ENCODE data around the gene ARVCF.

The ARVCF gene

DNA sequence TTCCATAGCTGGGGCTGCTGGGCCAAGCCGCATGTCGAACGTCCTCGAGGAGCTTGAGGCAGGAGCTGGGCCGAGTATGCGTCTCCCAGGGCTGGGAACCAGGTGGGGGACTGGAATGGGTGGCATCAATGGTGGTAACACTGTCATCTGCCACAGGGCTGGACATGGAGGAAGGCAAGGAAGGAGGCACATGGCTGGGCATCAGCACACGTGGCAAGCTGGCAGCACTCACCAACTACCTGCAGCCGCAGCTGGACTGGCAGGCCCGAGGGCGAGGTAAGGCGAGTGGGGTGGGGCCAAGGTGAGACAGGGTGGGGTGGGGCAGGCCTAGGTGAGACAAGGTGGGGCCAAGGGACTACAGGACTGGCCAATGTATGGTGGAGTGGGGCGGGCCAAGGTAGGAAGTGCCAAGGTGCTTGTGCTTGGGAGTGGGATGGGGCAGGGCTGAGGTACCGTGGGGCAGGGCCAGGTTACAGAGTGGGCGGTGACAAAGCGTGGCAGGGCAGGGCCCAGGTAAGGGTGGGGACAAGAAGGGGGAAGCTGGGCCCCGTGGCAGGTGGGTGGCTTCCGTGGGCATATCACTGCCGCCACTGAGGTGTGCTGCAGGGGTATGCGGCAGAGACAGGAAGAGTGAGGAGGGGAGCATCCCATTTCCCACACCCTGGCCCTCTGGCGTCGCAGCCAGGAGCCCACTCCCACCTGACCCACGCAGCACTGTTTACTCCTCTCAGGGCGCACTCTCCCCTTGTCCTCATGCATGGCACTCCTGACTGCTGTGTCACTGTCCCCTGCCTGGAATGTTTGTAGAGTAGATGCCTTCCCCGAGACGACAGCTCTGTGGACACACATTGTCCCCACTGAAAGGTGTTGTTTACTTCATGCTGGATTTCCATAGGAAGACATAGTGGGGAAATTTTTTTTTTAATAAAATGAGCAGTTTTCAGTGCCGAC is 36.0 kb upstream of the ARVCF start:
- no peak for DNase-seq (ENCODE audit: low read depth)

DNA sequence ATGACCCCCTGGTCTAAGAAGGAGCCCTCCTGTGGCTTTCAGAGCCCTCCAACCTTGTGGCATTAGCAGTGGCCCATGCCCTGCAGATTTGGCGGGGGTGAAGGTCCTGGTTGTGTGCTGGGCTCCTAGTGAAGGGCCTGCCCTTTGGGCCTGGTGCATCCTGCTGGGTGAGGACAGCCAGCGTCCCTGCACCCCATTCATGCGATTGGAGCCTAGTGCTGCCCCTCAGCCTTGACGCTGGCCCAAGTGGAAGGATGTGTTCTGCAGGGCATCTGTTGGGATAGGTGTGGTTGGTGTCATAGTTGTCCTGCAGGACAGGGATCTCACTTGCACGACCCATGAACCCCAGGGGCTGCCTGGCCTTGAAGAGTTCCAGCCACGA is 35.3 kb upstream of the ARVCF start:
- no peak for DNase-seq (ENCODE audit: low read depth)

DNA sequence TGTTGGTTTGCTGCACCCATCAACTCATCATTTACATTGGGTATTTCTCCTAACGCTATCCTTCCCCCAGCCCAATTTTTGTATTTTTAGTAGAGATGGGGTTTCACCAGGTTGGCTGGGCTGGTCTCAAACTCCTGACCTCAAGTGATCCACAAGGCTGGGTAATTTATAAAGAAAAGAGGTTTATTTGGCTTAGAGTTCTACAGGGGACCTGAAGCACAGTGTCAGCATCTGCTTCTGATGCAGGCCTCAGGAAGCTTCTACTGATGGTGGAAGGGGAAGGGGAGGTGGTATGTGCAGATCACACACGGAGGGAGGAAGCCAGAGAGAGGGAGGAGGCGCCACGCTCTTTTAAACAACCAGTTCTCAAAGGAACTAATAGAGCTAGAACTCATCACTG is 30.1 kb upstream of the ARVCF start:
- DNase-seq (ENCODE audit: low read depth), result no peak

DNA sequence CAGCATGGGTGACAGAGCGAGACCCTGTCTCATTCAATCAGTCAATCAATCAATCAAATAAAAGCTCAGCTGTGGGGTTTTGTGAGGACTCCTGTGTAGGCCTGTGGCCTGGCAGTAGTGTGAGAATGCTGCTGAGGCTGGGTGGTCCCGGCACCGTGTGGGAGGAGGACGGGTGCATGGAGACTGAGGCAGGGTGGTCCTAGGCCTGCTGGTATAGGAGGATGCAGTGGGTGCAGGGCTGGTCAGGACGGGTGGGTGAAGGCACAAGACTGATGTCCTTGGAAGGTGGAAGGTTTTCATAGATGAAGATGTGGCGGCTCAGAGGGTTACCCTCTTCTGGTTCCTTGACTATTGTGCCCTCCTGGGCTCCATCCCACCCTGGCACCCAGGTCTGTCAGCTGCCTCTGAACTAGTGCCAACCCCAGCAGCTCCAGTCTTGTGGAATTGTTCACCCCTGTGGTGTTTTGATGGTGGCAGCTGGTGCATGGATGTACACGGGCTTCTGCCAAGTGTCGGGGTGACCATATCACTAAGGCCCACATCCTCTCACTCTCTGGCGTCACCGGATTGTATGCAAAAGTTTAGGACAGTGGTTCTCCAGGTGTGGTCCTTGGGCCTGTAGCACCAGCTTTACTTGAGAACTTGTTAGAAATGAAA is 28.0 kb upstream of the ARVCF start:
- DNase-seq (ENCODE audit: low read depth), result no peak

DNA sequence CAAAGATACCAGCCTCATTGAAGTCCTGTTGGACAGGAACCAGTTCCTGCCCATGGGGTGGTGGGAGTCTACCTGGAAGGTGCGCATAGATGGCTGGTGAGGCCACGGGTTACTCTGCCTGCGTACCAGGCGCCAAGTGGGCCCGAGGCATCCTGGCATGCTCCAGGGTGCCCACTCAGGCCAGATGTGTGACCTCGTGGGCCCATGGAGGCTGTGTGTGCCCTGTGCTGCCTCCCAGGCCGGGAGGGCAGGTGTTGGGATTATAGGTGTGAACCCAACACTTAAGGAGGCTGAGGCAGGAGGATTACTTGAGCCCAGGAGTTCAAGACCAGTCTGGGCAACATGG is 27.3 kb upstream of the ARVCF start:
- DNase-seq (ENCODE audit: low read depth), result no peak

DNA sequence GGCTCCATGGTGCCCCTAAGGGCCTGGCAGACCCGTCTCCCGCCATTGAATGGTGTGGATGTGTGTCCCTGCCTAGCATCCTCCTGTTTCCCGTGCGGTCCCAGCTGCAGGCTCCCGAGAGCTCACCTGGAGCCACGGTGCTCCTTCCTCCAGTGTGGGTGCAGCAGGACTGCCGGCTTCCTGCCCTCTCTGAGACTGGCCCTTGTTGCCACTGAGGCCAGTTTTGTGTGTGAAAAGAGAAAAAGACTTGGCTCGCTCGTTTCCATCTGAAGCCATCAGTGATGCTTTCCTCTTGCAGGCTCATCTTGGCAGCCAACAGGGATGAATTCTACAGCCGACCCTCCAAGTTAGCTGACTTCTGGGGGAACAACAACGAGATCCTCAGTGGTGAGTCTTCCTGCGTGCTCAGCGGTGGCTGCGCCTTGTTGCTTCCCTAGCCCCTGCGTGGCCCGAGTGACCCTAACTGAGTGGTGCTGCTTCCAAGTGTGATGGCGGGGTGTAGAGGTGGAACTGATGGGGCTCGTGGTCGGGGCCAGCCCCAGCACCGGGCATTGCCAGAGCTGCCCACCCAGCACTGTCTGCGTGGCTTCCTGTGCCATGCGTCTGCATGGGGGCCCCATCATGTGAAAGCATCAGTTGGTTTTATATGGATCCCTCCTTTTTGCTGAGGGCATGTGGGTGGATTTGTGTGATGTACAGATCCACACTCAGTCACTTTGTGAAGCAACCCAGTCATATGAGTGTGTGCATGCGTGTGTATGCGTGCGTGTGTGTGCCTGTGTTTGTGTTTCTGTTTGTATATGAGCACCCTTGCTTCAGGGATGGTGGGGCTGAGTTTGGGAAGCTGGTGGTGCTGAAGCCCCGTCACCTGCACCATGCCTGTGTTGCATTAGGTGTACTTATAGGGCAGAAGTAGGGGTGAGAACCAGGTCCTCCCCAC is 26.7 kb upstream of the ARVCF start:
- no peak for DNase-seq (ENCODE audit: low read depth)

DNA sequence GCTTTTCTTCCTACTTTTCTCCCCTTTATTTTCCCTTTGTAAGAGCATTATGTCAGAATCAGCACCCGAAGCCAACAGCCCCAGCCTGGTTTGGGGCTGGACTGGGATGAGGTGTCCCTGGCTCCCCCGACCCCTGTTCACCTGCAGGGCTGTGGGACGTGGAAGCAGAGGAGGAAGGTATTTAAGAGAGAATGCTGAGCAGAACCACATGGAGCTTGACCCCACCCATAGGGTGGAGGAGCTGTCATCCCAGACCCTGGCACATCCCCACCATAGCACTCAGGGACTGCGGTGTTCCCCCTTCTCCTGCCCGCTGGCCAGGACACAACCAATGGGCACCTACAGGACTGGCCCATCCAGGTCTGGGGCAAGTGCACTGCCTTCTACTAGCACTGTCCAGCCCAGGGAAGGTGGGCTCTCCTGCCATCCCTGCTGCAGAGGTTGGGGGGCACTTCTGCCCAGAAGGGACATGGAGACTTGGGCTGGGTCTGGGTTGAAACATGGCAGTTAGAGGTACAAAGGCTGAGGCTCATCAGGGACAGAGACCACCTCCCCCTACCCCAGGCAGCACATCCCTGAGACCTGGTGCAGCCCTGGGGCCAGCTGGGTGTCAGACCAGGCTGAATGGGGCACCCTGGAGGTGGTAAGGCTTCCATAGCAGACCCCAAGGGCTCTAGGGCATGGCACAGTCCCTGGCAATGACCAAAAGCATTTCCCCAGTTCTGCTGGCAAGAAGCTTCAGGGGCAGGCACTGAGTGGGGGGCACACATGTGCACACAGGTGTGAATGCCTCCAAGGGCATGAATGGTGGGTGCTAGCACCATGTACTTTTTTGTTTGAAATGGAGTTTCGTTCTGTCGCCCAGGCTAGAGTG is 23.9 kb upstream of the ARVCF start:
- no peak for DNase-seq (ENCODE audit: low read depth)

DNA sequence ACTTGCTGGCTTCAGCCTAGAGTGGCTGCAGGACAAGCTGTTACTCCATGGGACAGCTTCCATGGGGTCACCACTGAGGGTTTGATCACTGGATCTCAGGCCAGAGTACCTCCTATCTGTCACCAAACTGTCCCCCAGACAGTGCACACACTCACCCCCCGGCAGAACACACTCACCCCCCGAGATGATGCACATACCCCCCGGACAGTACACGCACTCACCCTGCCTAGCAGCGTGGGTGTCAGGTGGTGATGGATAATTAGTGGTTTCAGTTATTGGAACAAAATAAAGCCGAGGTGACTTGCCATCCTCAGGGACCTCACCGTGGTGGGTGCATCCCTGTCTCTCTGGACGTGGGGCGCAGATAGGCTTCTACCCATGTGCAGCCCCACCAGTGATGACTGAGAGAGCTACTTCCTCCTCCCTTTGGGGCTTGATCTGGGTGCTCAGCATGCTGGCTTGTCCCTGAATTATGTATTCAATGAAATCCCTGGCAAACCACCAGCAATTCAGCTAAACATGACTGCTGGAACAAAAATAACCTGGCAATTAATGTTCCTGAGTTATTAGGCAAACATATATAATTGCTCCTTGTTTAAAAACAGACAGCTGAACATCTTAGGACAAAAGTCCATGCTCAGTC is 23.2 kb upstream of the ARVCF start:
- no peak for DNase-seq (ENCODE audit: low read depth)

DNA sequence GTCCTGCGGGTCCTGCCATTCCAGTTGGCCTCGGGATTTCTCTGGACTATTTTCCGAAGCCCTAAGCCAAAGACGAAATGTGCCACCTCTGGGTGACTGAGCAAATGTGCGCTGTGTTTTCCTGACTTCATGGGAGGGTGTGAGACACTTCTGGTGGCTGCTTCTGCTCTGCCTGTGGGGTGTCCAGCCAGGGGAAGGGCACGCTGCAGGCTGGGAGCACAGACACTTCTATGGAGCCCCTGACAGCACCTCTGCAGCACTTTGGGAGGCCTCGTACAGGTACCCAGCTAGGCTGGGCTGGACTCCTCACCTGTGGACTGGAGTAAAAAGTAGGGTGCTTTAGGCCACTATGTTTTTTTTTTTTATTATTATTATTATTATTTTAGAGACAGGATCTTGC is 22.0 kb upstream of the ARVCF start:
- DNase-seq (ENCODE audit: low read depth), result no peak

DNA sequence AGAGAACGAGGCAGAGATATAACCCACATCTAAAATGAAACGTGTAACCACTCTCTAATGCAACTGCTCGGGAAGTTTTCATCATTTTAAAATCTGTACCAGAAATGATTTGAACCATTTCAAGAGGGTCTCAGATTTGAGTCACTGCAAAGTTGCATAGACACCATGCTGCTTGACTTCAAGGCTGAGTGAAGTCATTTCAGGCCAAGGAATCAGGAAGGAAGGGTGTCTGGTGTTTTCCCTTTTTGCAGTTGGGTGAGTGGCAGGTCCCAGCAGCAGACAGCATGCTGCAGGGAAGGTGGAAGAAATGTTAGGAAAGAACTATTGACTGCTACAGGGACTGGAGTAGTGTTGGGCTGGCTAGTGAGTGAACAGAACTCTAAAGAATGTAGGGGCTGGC is 20.8 kb upstream of the ARVCF start:
- DNase-seq (ENCODE audit: low read depth), result no peak

DNA sequence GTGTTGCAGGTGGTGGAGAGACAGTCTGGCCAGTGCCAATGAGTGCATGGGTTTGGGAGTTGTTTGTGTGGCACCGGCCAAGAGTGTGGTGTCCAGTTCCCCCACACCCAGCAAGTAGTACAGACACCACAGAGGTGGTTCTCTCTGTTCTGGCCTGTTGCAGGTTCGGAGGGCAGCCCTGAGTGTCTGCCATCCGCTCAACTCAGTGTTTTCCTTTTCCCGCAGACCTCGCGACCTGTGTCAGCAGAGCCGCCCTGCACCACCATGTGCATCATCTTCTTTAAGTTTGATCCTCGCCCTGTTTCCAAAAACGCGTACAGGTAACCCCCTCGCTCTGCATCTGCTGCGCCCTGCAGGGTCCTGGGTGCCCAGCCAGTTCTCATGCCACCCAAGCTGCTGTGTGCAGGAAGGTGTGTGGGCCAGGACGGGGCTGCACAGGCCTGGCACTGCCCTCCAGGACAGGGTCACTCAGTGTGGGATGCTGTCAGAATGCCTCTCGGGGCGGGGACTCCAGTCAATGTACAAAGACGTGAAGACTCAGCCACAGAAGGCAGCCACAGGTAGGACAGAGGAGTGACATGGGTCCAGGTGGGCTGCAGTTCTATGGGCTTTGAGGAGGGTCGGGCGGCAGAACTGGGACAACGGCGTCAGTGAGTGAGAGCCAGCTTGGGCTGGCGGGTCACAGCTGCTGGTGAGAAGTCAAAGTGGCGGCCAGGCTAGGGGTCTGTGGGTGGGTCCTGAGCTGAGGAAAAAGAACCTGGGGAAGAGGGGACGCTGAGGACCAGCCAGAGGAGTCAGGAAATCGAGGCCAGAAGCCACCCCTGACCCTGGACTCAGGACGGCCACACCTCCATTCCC is 20.1 kb upstream of the ARVCF start:
- DNase-seq (ENCODE audit: low read depth), result no peak

DNA sequence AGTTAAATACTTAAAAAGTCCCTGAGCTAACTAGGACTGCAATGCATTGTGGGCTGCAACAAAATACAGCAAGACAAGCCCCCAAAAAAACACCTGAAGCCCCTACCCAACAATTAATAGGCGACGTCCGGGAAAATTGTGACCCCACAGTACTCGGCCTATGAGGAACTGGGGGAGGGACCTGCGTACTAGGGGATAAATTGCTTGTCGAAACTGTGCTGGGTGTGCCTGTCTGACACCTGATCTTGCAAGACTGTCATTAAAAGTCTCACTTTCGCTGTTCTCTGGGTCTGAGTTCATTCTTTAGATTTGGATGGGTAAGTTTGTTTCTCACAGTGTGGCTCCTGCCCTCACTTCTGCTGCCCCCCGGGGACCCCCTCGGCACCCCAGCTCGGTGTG is 19.5 kb upstream of the ARVCF start:
- DNase-seq (ENCODE audit: low read depth), result no peak

DNA sequence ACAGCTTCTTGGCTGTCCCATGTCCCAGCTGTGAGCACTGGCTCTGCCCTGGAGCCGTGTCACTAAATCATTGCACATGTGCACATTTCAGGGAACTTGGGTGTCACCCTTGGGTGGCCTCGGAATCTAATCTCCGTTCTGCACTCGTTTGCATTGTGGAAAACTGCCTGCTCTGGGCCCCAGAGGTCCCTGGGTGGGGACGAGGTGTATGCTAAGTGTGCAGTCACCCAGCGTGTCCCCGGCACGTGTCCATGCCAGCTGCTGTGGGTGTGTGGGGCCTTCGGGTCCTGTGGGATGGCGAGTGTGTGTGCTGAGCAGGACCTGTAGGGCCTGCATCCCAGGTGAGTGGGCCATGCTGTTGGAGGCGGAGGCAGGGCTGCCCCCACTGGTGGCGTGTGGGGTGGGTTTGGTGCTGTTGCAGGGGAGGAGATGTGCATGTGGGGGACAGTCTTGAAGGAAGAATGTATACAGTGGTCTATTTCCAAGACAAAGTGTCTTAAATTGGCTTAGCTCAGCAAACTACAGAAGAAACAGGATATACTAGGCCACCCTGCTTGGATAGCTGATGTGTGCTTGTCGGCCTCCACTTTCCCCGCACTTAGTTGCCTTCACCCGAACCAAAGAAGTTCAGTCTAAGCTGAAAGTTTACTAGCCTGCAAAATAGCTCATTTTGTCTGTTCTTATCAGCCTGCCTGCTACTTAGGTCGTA is 18.9 kb upstream of the ARVCF start:
- no peak for DNase-seq (ENCODE audit: low read depth)

DNA sequence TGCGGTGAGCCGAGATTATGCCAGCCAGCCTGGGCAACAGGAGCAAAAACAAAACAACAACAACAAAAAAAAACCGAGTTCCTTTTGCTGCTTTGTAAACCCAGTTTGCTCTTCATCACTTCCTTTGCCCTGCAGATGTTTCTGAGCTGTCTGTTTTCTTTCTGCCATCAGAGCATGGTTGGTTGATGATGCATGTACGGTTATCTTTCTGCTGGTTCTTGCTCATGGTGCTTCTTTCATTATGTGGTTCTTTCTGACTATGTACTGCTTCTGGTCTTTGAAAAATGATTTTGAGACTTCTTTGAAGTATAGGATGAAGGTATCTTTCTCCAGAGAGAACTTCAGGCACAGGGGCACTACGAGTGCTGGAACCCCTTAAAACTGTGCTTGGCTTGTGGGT is 17.5 kb upstream of the ARVCF start:
- DNase-seq (ENCODE audit: low read depth), result no peak

DNA sequence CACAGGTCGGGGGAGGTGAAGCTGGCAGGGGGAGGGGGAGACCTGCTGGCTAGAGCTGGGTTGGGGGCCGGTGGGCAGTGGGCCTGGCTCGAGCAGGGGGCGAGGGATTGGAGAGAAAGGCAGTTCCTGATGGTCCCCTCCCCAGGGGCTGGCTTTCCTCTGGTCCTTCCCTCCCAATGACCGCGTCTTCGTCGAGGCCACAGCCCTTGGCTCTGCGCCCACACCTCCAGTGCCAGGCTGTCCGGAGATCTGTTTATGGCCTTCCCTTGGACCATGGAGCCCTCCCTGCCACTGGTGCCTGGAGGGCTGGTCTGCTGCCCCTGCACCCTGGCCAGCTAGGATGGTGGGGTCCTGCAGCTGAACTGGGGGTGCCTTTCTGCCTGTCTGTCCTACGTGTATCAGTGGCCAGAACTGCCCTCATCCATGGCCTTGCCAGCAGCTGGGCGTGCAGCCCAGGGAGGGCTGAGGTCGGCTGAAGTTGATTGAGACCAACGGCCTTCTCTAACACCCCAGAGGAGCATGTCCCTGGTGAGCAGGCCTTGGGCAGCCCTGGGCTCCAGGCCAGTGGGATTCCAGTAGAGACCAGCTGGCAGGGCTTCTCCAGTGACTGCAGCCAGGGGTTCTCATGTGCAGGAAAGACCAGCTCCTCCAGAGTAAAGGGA is 16.6 kb upstream of the ARVCF start:
- DNase-seq (ENCODE audit: low read depth), result no peak

DNA sequence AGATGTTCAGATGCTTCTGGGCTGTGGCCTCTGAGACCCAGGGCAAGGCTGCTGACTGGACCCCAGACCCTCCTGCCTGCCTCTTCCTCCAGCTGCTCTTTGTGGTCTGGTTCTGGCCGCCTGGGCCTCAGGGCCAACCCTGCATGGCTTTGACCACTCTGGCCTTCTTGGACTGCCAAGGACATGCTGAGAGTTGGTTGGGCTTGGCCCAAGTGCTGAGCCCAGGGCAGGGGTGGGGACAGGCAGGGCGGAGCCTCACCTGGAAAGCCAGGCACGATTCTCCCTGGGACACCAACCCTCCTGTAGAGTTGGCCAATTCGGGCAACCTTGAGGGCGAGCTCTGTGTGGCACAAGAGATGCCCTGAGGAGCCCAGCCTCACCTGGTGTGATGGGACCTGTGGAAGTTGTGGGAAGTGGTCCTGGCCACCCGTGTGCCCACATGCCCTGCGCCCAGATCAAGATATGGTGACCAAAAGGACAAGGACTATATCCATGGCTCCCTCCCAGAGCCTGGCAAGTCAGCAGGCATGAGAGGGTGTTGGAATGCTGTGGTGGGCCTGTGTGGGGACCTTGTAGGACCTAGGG is 15.9 kb upstream of the ARVCF start:
- no peak for DNase-seq (ENCODE audit: low read depth)

DNA sequence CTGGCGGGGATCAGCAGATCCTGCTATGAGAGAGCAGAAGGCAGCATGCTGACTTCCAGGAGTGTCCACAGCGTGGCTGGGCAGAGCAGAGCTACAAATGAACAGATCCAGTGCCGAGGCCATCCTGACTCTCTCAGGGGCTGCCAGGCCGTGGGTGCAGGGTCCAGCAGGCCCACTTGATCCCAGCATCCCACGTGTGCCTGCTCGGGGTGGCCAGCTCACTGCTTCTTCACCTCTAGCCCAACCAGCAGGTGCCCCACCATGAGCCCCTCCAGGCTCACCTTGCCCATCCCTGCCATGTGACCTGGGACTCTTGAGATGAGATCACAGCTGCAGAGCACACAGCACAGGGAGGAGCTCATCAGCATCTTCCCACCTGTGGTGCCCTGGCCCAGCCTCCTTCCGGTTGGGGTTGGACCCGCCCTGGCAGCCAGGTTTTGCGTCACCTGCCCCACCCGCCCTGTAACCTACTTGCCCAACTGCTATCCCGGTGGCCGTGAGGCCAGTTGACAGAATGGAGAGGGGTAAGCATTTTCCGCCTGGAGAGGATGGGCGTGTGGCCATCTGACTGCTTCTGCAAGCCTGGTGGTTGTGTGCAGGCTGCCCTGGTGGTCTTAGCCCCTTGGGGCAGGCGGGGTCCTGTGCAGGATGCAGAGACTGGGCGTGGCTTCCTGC is 15.2 kb upstream of the ARVCF start:
- DNase-seq (ENCODE audit: low read depth), result no peak

Measured in stimulated activated CD8-positive, alpha-beta memory T cell treated with anti-CD3 and anti-CD28 coated beads, Interleukin-15, amount 100 ng/mL, for 1 hour (primary cell).